Measurements from ENCODE around the gene CACNA1C. TPM values are rescaled to one million over a fixed set of nuclear protein-coding genes. Genes with fewer than 3 reads are reported as not detected.

Gene CACNA1C
- total and polyA plus RNA-seq, 2 of the 4 experiments (the other 2 are of a cell fraction) = 1.6 to 2.6 TPM

GRCh38 chr12:2082321-2082720, 29.5 kb downstream of the CACNA1C start:
- ChIA-PET CTCF (interaction anchor here (0.9 kb wide), 1 partner anchor 36 kb away, joined by 3 read pairs; no protein-coding TSS in a partner anchor), POLR2A (ENCODE audit: unreplicated experiment) (no interaction called here)
- Histone ChIP-seq H3K9me3 (ENCODE audit: control insufficient read depth, insufficient read depth, low read length) (no peaks in the 10 kb centered on the region), H3K4me1 (ENCODE audit: control insufficient read depth, insufficient read depth, low read length) (peaks cover 8% of the 10 kb centered on the region), H4K20me1 (ENCODE audit: insufficient read depth, low read length) (peaks cover 3% of the 10 kb centered on the region; the same call in 1 of the 2 replicates), H3K27ac (ENCODE audit: insufficient read depth, low read length) (no peak overlapping the region), H3K4me3 (ENCODE audit: insufficient read depth, low read depth, low read length) (no peak overlapping the region), H2BK120ac (ENCODE audit: low read depth, low read length) (no peak overlapping the region), H4K5ac (ENCODE audit: low read depth, low read length) (no peak overlapping the region), H3K14ac (replicated peaks; ENCODE audit: low read depth, low read length) (no peak overlapping the region), H3K27me3 (ENCODE audit: control insufficient read depth, insufficient read depth, low read length) (no peaks in the 10 kb centered on the region), H3K36me3 (ENCODE audit: control insufficient read depth, insufficient read depth, low read length) (no peaks in the 10 kb centered on the region), H4K91ac (ENCODE audit: insufficient read depth, low read depth, low read length) (no peak overlapping the region), H2AK5ac (ENCODE audit: low read depth, low read length) (no peak overlapping the region; the same call in 1 of the 2 replicates), H2BK15ac (ENCODE audit: low read depth, low read length) (no peak overlapping the region), H3K23ac (ENCODE audit: low read depth, low read length) (no peak overlapping the region), H3K4me2 (ENCODE audit: low read depth, low read length) (no peak overlapping the region), H3K18ac (ENCODE audit: low read depth, low read length) (no peak overlapping the region), H4K8ac (ENCODE audit: low read depth in 2 of 2, low read length in 2 of 2) (no peak overlapping the region), H2BK5ac (ENCODE audit: low read depth, low read length, poor library complexity, severe bottlenecking) (no peak overlapping the region), H3K9ac (ENCODE audit: low read depth, low read length) (no peak overlapping the region), H2AFZ (replicated peaks; ENCODE audit: low read length, poor library complexity) (no peak overlapping the region), H3K79me1 (ENCODE audit: low read depth in 1 of 2, low read length in 2 of 2) (peaks cover 6 to 18% of the 10 kb centered on the region in 2 experiments; a peak in 3 of 4 replicates), H3K4ac (ENCODE audit: low read depth, low read length) (no peak overlapping the region), H2AK9ac (replicated peaks; ENCODE audit: low read depth, low read length, poor library complexity) (no peak overlapping the region), H2BK20ac (ENCODE audit: low read depth, low read length) (no peak overlapping the region), H3K56ac (ENCODE audit: extremely low read depth, insufficient read depth, low read length) (no peak overlapping the region), H3K9me1 (ENCODE audit: insufficient read depth, low read length) (peaks cover 12% of the 10 kb centered on the region)
- no peak for DNase-seq
- no peak for ATAC-seq (ENCODE audit: low read depth)
- in situ Hi-C loops (cut with MboI; ENCODE audit: low sequenced_read_pairs) = no loop called here
- TF ChIP-seq SMC3 (IDR thresholded peaks at IDR 0.05; ENCODE audit: low read depth, low read length) (no peak), RCOR1 (IDR thresholded peaks at IDR 0.05; ENCODE audit: insufficient replicate concordance, low read length) (no peak), USF2 (IDR thresholded peaks at IDR 0.05; ENCODE audit: low read depth, low read length) (no peak)
- TF ChIP-seq, protein P1, sequence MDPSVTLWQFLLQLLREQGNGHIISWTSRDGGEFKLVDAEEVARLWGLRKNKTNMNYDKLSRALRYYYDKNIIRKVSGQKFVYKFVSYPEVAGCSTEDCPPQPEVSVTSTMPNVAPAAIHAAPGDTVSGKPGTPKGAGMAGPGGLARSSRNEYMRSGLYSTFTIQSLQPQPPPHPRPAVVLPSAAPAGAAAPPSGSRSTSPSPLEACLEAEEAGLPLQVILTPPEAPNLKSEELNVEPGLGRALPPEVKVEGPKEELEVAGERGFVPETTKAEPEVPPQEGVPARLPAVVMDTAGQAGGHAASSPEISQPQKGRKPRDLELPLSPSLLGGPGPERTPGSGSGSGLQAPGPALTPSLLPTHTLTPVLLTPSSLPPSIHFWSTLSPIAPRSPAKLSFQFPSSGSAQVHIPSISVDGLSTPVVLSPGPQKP (IDR thresholded peaks at IDR 0.05; ENCODE audit: borderline replicate concordance, low read depth, low read length) = no peak
- intact Hi-C loops (cut with micrococcal nuclease) = no loop called here
- no TSS peak for BruUV-seq (replicated peaks)
- WGBS, 2 experiments (ENCODE audit: extremely low coverage in 2 of 2, insufficient read length in 1 of 2) = 100% methylated on average over 1 of the region's 6 CpGs; no CpG with 5 or more reads in 1 of the 2 experiments
- dilution Hi-C loops (cut with HindIII; ENCODE audit: low sequenced_read_pairs, unreplicated experiment) = no loop called here

Data from IMR-90 (cell line).